MM.1S (cell line): ENCODE measurements around the gene BICC1.

Source experiments
- CTCF ChIP-seq: fragments of 300-600 bp; sonication (generic); IDR thresholded peaks from 2 replicates; pipeline ENCODE4 v1.5.1; 2016; ENCODE audit warnings: antibody characterized with exemption, low read length, mixed read lengths
- EZH2 ChIP-seq: fragments of 300-600 bp; sonication (generic); optimal IDR thresholded peaks from 2 replicates; pipeline ENCODE3; 2017; ENCODE audit warnings: low read depth, mild to moderate bottlenecking, antibody characterized with exemption, low read length, mixed read lengths
- EZH2phosphoT487 ChIP-seq: fragments of 300-600 bp; sonication (generic); IDR thresholded peaks from 2 replicates; pipeline ENCODE4 v1.6.1; 2018; ENCODE audit warnings: antibody characterized with exemption, low read length

DNA sequence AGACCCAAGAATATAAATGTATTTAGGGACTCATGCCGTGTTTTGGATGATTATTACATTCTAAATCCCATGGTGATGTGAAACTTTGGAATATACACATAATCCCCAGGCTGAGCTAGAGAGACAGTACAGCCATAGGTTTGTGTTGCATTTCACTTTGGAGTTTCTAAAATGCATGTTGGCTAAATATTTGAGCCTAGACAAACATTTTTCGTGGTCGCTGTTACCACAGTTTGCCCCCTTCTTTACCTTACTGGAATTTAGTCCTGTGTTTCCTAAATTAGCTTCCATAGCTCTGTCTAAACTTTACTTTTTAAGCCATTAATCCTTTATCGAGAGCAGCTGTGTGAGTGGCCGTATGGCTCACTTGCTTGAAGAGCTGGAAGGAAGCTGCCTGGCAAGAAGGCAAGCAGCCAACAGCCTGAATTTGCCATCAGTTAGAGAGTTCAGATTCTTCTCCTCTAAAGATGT is 192.0 kb downstream of the BICC1 start:
- TF ChIP-seq CTCF, result no peak
- no peak for TF ChIP-seq EZH2
- no peak for TF ChIP-seq EZH2phosphoT487
